GM19438 (cell line): ENCODE results near the gene ADRA2C.

Source experiments
- ATAC-seq: cut with Tn5 transposase; IDR thresholded peaks from one replicate; pipeline ENCODE4 v1.9.1; 2021; ENCODE audit warnings: low read depth; ENCODE audit not compliant: unreplicated experiment

Gene ADRA2C

DNA sequence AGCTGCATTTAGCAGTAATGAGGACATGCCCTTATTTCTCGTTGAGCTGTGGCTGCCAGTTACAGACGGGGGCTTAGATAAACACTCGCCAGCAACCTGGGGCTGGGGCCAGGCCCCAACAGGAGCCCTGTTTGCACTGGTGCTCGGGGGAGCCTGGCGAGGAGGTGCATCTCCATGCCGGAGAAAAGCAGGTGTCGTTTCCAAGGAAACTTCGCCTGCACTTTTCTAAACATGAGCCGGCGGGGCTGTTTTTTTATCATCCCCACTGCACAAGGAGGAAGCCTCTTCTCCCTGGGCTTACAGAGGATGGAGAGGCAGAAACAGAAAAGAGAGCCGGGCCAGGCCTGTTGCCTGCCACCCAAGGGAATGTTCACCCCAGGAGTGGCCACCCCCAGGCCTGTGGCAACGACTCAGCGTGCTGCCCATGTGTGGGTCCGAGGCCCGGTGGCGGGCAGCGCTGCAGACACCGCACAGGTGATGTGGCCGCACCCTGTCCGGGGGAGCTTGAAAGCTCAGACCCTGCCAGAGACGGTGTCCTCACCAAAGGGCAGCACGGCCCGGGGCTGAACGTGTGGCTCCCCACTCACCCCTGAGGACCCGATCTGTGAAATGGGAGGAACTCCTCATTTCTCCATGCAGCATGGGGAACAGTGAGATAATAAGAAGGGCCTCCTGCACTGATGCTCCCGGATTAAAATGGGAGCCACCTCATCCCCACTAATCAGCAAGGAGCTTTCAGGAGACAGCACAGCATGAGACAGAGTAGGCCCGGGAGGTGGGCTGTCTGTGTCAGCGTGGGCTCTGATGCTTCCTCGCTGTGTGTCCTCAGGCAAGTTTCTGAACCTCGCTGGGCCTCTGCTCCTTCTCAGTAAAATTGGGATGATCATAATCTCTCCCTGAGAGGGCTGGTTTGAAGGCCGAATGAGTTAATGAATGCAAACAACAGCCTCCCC, 33.8 kb upstream of the ADRA2C start:
- ATAC-seq: no peak

DNA sequence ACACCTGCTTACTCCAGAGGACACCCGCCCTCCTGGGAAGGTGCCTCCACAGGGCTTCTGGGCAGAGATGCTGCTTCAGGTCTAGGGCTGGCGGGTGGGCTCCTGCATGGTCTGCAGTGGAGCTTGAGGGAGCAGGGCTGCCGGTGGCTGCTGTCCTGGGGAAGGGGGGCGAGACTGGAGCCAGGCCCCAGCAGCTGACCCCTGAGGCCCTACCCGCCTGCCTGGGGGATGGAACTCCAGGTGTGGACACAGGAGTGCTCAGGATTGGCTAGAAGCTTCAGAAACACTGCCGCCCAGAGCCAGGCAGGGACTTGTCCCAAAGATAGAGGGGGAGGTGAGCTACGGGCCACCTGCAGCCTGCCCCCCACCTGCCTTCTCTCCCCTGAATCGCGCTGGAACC, 33.0 kb upstream of the ADRA2C start:
- no peak for ATAC-seq

DNA sequence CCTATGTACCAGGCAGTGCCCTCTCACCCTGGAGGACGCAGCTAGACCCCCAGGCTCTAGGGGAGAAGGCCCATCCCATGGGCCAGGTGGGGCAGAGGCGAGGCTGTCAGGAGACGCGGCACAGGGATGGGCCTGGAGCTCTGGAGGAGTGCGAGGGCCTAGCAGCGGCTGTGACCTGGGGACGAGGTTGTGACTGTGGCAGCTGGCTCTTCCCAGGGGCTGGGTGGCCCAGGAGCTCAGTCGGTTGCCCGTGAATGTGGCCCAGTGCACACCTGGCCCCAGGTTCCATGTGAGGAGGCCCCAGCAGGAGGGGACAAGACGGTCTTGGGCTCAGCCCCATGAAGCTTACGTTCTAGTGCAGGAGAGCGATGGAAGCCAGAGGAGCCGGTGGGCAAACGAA, 31.0 kb upstream of the ADRA2C start:
- no peak for ATAC-seq

DNA sequence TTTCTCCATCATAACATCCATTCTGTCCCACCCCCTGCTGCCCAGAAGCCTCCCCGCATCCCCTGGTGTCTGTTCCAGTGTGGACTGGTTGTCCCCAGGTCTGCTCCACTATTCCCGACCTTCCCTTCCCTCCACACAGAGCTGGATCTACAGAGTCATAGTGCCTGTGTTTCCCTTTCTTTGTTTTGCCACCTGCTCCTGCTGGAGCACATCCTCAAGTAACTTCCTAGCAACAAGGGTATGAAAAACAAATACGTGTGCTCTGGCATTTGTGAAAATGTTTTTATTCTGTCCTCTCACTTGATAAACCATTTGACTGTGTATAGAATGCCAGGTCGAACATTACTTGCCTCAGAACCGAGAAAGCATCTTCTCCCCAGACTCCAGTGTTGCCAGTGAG, 29.9 kb upstream of the ADRA2C start:
- no peak for ATAC-seq

DNA sequence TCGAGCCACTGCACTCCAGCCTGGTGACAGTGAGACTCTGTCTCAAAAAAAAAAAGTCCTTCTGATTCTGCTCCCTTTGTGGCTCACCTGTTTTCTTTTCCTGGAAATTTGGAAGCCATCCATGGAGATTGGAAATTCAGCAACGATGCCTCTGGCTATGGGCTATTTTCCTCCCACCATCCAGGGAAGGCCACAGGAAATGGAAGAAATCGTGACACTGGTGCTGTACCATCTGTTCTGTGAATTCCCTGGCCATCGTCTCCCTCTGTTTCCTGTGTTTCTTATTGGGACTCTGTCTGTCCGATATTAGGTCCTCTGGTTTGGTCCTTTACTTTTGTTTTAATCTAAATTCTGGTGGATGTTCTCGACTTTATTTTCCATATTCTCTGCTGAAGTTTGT, 29.4 kb upstream of the ADRA2C start:
- ATAC-seq: no peak

DNA sequence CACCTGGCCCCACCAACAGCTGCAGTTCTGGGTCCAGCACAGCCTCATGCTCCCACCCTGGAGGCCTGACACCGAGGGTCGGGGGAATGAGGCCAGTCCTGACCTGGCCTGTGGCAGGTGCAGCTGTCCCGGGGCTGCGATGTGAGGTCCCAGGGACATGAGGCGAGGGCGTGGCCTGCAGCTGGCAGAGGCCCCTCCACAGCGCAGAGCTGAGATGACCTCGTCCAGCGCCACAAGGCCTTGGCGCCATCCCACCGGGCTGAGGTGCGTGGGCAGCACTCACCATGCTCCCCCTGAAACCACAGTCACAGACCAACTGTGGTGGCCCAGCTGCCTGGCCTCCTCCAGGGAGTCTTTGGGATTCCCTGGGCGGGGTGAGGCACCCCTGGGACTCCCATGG, 26.6 kb upstream of the ADRA2C start:
- ATAC-seq: no peak

DNA sequence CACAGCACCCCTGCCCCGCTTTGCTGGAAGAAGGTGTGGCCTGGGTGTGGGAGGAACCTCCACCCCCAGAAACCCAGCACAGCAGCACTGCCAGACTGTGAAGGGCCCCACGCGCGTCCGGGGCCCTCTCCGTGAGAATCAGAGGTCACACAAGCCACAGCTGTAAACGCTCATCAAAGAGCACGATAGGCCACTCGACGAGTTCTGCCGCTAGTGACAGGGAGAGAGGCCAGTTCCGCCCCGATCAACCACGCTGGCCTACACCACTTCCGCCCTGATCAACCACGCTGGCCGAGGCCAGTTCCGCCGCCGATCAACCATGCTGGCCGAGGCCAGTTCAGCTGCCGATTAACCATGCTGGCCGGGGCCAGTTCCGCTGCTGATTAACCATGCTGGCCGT, 25.9 kb upstream of the ADRA2C start:
- ATAC-seq: no peak

DNA sequence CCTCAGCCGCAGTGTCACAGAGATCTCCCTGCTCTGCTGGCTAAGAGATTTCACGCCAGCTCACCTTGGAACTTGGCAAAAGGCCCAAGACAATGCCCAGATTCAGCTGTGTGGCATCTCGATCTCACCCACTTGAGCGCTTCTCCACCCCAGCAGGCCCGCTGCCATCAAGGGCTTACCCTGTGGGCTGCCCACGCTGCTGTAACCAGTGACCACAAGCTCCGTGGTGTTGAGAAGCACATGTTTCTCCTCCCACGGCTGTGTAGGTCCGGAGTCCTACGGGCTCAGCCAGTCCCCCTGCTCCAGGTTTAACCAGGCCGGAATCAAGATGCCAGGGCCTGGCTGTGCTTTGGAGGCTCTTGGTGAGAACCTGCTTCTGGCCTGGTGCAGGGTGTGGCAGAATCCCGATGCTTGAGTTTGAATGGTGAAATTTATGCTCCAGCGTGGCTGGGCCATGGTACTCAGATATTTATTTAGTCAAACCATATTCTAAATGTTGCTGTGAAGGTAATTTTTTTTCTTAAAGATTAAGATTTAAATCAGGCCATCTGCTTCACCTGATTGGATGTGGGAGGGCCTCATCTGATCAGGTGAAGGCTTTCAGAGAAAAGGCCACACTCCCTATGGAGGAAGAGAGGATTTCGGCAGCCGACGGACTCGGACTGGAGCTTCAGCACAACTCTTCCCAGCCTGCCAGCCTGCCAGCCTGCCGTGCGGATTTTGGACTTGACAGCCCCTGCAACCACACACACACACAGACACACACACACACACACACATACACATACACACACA, 24.8 kb upstream of the ADRA2C start:
- ATAC-seq: no peak

DNA sequence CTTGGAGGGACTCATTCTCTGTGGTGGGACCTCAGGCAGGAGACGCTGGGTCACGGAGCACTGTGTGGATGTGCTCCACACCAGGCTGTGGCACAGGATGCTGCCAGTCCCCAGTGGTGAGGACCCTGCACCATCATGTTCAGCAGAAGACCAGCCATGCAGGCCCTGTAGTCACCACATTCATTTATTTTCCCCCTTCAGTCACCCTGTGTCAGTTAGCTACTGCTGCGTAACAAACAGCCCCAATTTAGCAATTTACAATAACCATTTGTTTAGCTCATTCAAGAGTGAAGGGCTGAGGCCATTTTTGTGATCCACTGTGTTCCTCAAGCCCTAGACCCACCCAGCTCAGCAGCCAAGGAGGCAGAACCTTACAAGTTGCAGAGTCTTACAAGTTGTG, 23.6 kb upstream of the ADRA2C start:
- ATAC-seq: no peak

DNA sequence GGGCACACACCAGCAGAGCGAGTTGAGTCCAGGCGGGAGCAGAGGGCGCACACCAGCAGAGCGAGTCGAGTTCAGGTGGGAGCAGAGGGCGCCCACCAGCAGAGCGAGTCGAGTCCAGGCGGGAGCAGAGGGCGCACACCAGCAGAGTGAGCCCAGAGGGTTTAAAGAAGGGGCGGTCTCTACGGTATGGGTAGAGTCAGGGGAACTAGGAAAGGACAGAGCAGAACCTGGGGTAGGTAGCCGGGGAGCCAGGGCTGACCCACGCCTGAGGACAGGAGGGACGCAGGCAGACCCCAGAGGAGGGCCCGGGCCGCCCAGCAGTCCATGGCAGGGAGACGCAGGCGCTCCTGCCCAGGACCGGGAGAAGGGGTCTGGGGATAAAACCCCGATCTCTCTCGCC, 22.0 kb upstream of the ADRA2C start:
- no peak for ATAC-seq

DNA sequence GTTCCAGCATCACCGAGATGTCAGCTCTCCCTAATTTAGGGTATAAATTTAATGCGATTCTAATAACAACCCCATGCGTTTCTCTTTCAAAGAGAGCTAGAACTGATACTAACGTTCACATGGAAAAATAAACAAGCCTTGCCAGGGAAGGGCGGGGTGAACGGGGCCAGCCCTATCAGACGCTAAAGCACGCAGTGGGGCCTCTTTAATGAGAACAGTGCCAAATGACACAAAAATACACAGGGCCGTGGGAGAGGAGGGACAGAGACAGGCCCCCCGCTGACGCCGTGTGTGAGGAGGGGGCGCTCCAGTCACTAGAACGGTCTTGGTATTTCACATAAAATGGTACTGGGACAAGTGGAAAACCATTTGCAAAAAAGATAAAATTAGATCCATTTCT, 21.3 kb upstream of the ADRA2C start:
- ATAC-seq: no peak

DNA sequence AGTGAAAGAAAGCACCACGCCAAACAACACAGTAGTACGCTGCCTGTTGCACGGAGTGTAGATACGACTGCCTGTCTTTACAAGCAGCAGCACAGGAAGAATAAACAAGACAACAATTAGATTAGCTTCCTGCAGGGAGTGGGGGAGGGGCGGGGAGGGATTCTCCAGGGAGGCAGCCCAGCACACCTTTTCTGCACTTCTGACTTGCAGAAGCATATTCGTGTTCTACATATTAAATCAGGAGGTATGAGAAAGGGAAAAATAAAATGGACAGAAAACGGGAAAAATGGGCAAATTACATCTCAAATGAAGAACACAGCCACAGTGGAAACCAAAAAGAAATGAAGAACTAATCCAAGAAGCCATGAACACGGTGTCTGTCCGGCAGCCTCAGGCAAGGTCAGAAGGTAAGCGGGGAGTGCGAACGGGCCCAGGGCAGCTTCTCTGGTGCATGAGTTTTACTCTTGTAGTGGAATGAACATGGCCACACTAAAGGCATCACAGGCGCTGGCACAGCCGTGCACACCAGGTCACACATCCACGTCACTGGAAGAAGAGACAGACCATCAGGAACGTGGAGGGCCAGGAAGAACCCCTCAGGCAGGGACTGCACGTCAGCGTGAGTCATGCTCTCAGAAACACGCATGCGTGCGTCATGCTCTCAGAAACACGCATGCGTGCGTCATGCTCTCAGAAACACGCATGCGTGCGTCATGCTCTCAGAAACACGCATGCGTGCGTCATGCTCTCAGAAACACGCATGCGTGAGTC, 20.1 kb upstream of the ADRA2C start:
- no peak for ATAC-seq

DNA sequence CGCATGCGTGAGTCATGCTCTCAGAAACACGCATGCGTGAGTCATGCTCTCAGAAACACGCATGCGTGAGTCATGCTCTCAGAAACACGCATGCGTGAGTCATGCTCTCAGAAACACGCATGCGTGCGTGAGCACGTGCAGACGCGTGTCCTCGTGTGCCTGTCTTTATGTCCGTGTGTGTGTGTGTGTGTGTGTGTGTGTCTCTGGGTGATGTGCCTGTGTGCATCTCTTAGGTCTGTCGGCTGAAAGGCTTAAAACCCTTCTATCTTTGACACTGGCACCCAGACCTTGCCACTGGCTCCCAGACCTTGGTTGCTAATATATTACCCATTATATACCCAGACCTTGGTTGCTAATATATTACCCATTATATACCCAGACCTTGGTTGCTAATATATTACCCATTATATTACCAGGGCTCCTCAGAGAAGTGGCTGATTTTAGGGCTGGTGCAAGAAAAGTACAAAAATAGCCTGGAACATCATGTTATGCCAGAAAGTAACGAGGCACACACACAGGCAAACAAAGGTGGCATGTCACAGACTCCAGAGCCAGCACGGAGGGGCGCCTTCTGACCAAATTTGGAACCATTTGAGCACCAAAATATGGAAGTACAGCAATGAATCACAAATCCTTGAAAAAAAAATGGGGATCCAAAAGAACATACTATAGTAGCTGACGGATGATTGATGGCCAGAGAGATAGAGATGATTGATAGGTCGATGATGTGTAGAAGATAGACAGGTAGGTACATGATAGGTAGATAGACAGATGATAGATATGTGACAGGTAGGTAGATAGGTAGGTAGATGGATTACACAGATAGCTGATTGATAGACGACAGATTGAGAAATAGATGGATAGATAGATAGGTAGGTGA, 19.2 kb upstream of the ADRA2C start:
- ATAC-seq: no peak

DNA sequence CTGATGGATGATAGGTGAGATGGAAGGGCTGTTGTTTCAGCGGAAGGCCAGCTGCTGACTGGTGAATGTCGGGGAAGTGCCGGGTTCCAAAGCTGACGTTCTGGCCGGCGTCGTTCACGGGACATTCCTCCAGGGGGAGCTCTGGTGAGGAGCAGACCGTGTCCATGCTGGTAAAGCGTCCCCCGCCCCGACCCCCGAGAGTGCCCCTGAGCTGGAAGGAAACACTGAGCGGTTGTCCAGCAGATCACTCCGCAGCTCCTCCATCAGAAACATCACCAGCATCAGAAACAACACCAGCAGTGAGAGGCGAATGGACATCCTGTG, 18.6 kb upstream of the ADRA2C start:
- ATAC-seq: no peak

DNA sequence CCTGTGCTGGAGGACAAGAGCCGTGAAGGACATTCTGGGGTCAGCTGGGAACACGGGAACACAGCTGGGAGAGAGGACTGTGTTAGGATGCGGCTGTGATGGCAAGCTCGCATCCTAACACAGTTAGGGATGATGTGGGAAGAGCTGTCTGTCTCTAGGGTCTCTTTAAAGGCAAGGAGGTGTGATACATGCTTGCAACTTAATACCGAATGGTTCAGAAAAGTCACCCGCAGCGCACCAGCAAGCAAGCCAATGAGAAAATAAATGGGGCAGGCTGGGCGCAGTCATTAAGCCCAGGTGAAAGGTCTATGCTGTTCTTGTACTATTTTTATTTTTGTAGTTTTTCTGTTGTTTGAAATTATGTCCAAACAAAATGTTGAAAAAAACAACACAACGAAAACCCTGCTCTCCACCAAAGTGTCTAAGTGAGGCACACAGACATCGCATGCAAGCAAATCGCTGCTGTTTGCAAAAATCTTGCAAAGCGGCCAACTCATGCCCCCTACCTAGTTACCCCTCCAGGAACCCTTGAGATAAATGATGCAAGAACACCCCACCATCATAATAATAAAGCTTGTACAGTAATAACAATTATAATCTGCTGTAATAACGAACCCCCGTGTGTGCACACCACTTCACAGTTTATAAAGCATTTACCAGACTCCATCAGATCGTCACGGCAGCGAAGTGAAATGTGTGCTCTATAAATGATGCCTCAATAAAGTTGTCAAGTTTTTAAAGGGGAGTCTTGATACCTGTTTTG, 17.9 kb upstream of the ADRA2C start:
- no peak for ATAC-seq

DNA sequence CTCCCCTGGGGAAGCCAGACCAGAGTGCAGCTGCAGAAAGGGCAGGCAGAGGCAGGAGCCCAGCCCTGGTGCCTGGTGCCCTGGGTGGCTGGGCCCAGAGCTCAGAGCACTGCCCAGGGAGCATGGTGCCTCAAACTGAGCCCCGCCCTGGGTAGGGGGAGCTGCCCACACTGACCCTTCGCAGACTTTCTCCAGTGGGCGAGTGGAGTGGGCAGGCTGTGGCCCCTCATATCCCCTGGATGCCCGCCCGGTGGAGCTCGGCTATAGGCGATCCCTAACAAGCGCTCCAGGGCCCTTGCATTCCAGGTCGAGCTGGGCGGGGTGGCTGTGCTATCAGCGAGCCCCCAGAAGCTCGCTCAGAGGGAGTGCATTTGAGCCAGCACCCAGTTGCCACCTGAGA, 17.1 kb upstream of the ADRA2C start:
- no peak for ATAC-seq

DNA sequence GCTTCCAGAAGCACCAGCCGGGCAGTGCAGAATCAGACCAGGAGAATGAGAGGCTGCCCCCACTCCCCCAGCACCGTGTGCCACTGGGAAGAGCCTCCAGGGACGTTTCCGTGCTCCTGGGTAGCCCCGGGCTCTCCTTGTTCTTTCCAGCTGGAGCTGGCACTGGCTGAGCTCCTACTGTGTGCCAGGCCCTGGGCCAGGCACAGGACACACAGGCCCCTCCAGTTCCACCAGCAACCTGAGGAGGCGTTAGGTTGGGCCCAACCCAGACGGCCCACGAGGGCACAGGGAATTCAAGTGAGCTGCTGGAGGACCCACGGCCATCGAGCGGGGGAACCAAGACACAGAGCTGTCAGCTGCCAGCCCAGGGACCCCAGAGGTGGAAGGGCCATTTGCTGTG, 15.9 kb upstream of the ADRA2C start:
- ATAC-seq: no peak

DNA sequence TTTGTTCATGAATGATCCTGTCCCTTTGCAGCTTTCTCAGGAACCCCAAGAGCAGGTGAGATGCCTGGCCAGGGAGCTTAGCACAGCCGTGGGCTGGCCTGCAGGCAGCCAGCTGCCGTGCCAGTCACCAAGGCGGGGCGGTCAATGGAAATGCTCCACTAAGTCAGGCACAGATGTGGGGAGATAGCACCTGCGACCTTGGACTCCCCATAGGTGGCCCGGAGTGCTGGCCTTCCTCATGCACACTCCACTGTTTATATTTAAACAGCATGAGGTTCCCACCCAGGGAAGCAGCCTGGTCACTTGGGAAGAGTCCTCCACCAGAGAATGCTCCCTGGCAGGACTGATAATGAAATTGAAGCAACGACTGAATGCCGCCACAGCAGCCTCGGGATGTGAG, 14.2 kb upstream of the ADRA2C start:
- ATAC-seq: no peak

DNA sequence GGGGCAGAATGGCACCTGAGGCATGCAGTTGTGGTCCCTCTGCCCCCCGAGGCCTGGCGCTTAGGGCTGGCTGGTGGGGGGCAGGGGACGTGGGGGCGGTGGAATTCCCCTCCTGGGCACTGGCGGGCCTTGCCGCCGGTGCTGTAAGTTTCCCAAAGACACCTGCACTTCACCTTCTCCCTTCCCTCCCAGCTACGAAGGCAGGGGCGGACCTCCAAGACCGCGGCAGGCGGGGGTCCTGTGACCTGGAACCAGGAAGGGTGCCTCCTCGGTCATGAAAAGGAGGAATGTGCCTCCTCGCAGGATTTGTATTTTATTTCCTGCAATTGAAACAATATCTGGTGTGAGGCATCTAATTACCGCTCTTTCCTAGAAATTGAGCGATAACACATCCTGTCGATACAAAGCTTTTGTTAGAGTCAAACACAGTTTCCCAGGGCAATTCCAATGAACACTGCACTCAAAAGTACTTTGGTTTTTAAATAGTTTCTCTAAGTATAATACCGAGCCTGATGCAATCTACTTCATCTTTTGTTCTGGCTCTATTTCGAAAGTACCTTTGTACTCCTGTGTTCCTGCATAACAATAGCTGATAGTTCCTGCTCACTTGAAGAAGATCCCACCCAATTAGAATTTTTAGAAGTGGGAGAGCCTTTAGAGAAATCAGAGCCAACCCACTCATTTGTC, 12.3 kb upstream of the ADRA2C start:
- ATAC-seq: no peak
